ENCODE measurements around the gene CELF4. TPM values are rescaled to one million over a fixed set of nuclear protein-coding genes. Genes with fewer than 3 reads are reported as not detected.

Gene CELF4
- total and polyA plus RNA-seq, 2 donors (not counting 3 experiments of a cell fraction or from before 2014, with no cell fraction given), result not detected

- no peak overlapping the region for H2AFZ ChIP-seq (ENCODE audit: low read depth, low read length)
- H3K9me1 ChIP-seq (replicated peaks; ENCODE audit: control insufficient read depth, extremely low read depth, insufficient read depth, low read length), result no peaks in the 10 kb centered on the region
- H3K4me3 ChIP-seq (replicated peaks in 1 of 3; ENCODE audit: insufficient read depth in 1 of 3, low read depth in 1 of 3, low read length in 3 of 3), result no peak overlapping the region
- H3K9ac ChIP-seq (replicated peaks; ENCODE audit: extremely low read depth, insufficient read depth, low read length), result no peak overlapping the region
- no peak for TF ChIP-seq GATA2 (IDR thresholded peaks at IDR 0.05; ENCODE audit: insufficient read depth, insufficient read length, low read depth, low read length)
- BruUV-seq (replicated peaks), result no TSS peak
- no peaks in the 10 kb centered on the region for H3K9me3 ChIP-seq (replicated peaks; ENCODE audit: control insufficient read depth, insufficient read depth, low read length)
- H3K27ac ChIP-seq (ENCODE audit: insufficient read depth, low read depth, low read length), result no peak overlapping the region
- no peak overlapping the region for H3K4me2 ChIP-seq (ENCODE audit: insufficient read depth, low read length)
- FAIRE-seq (no peak), DNase-seq (ENCODE audit: low read depth, low spot score) (no peak)
- CTCF ChIA-PET, result interaction anchor here (0.8 kb wide), 1 partner anchor 40 kb away, joined by 4 read pairs; no protein-coding TSS in a partner anchor
- H4K20me1 ChIP-seq (replicated peaks; ENCODE audit: control insufficient read depth, extremely low read depth, insufficient read depth, low read length), result no peaks in the 10 kb centered on the region
- no peaks in the 10 kb centered on the region for H3K36me3 ChIP-seq (ENCODE audit: control insufficient read depth in 2 of 2, extremely low read depth in 1 of 2, insufficient read depth in 2 of 2, low read length in 2 of 2)
- no peaks in the 10 kb centered on the region for H3K79me2 ChIP-seq (ENCODE audit: control insufficient read depth, insufficient read depth, low read length)
- dilution Hi-C loops (cut with MboI; ENCODE audit: extremely low pct_ligation_motif_present, low sequenced_read_pairs), result no loop called here
- peaks cover 3% of the 10 kb centered on the region for H3K4me1 ChIP-seq (ENCODE audit: control insufficient read depth, extremely low read depth, insufficient read depth, low read length)
- intact Hi-C loops (cut with micrococcal nuclease), result no loop called here
- H3K27me3 ChIP-seq (ENCODE audit: control insufficient read depth in 2 of 2, insufficient read depth in 2 of 2, low read length in 2 of 2), result peaks cover 0 to 12% of the 10 kb centered on the region in 2 experiments
- POLR2A ChIA-PET, result no interaction called here
Observed at GRCh38 chr18:37393221-37393827, 172.3 kb downstream of the CELF4 start.

DNA sequence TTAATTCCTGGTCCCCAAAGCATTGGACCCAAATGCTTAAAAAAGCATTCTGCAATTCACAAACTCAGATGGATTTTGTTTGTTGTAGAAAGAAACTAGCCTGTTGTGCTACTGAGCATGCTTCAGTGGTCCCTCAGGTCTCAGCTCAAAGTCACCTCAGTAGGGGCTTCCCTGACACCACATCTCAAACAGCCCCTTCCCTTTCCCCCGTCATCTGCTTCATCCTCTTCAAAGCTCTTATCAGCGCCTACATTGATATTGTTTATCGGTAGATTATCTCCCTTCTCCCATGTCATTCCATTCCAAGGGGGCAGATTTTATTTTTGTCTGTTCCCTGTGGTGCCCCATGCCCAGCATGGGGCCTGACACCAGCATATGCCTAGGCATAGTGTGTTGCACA is 172.9 kb downstream of the CELF4 start:
- Histone ChIP-seq H4K20me1 (replicated peaks; ENCODE audit: control insufficient read depth, extremely low read depth, insufficient read depth, low read length) (no peaks in the 10 kb centered on the region), H3K4me3 (replicated peaks in 1 of 3; ENCODE audit: insufficient read depth in 1 of 3, low read depth in 1 of 3, low read length in 3 of 3) (no peak overlapping the region), H3K27ac (ENCODE audit: insufficient read depth, low read depth, low read length) (no peak overlapping the region), H3K9me1 (replicated peaks; ENCODE audit: control insufficient read depth, extremely low read depth, insufficient read depth, low read length) (no peaks in the 10 kb centered on the region), H3K4me2 (ENCODE audit: insufficient read depth, low read length) (no peak overlapping the region), H3K4me1 (ENCODE audit: control insufficient read depth, extremely low read depth, insufficient read depth, low read length) (peaks cover 3% of the 10 kb centered on the region), H3K36me3 (ENCODE audit: control insufficient read depth in 2 of 2, extremely low read depth in 1 of 2, insufficient read depth in 2 of 2, low read length in 2 of 2) (no peaks in the 10 kb centered on the region), H2AFZ (ENCODE audit: low read depth, low read length) (no peak overlapping the region), H3K27me3 (ENCODE audit: control insufficient read depth in 2 of 2, insufficient read depth in 2 of 2, low read length in 2 of 2) (peaks cover 0 to 12% of the 10 kb centered on the region in 2 experiments), H3K79me2 (ENCODE audit: control insufficient read depth, insufficient read depth, low read length) (no peaks in the 10 kb centered on the region), H3K9me3 (replicated peaks; ENCODE audit: control insufficient read depth, insufficient read depth, low read length) (no peaks in the 10 kb centered on the region), H3K9ac (replicated peaks; ENCODE audit: extremely low read depth, insufficient read depth, low read length) (no peak overlapping the region)
- ChIA-PET POLR2A (no interaction called here), CTCF (interaction anchor here (0.7 kb wide), 1 partner anchor 8 kb away, joined by 3 read pairs; no protein-coding TSS in a partner anchor)
- dilution Hi-C loops (cut with MboI; ENCODE audit: extremely low pct_ligation_motif_present, low sequenced_read_pairs) (no loop called here), intact Hi-C loops (cut with micrococcal nuclease) (no loop called here)
- DNase-seq (ENCODE audit: low read depth, low spot score) (no peak), FAIRE-seq (no peak)
- TF ChIP-seq JUN (IDR thresholded peaks at IDR 0.05; ENCODE audit: borderline replicate concordance, insufficient read depth, insufficient read length, low read depth) (no peak), POLR2A (IDR thresholded peaks at IDR 0.05; ENCODE audit: low read depth, low read length) (no peak), MAX (IDR thresholded peaks at IDR 0.05; ENCODE audit: insufficient read depth, insufficient read length) (no peak), POLR2AphosphoS5 (IDR thresholded peaks at IDR 0.05; ENCODE audit: insufficient read depth, low read depth, low read length) (no peak), GATA2 (IDR thresholded peaks at IDR 0.05; ENCODE audit: insufficient read depth, insufficient read length, low read depth, low read length) (no peak), EZH2 (IDR thresholded peaks at IDR 0.05; ENCODE audit: borderline replicate concordance, low read depth, low read length, severe bottlenecking) (no peak), FOS (IDR thresholded peaks at IDR 0.05; ENCODE audit: borderline replicate concordance, insufficient read depth, low read length) (no peak)
- no TSS peak for BruUV-seq (replicated peaks)
